Esophagus squamous epithelium (tissue), 5 donors: ENCODE data around the gene QARS1. TPM values are rescaled to one million over a fixed set of nuclear protein-coding genes. Genes with fewer than 3 reads are reported as not detected.

Source experiments
- DNase-seq: peaks from one replicate; lab custom pipeline; 2025; lab: John Stamatoyannopoulos, UW
- H3K27ac ChIP-seq, 4 donors: fragments of 200-600 bp; sonication (generic); one replicate each; pipeline ENCODE4 v1.5.1; 2016 to 2019; ENCODE audit warnings: mild to moderate bottlenecking in 1 of 4
- H3K27me3 ChIP-seq, 4 donors: fragments of 200-600 bp; sonication (generic); 1 replicate in 3 of 4; 2 replicates in 1 of 4; pipeline versions ENCODE4 v1.5.1 to v1.6.0; 2017 to 2021; ENCODE audit warnings: antibody characterized with exemption in 1 of 4
- H3K36me3 ChIP-seq, 3 donors: fragments of 200-600 bp; sonication (generic); one replicate each; pipeline ENCODE4 v1.5.1; 2016 to 2019
- H3K4me1 ChIP-seq, 3 donors: fragments of 200-600 bp; sonication (generic); one replicate each; pipeline ENCODE4 v1.5.1; 2017 to 2019
- H3K4me3 ChIP-seq, 4 donors: fragments of 200-600 bp; sonication (generic); 1 replicate in 3 of 4; 2 replicates in 1 of 4; pipeline ENCODE4 v1.5.1; 2016 to 2019; ENCODE audit warnings: mild to moderate bottlenecking in 2 of 4, moderate library complexity in 1 of 4
- H3K9me3 ChIP-seq, 3 donors: fragments of 200-600 bp; sonication (generic); one replicate each; pipeline ENCODE4 v1.5.1; 2016 to 2019
- CTCF ChIP-seq, 6 experiments: fragments of 450-650 bp in 4 of 6; fragments of 200-600 bp in 2 of 6; sonication (generic) in 2 of 6; IDR thresholded peaks; one replicate each; pipeline ENCODE4 v1.5.1; 2016 to 2019; ENCODE audit warnings: antibody characterized with exemption in 6 of 6, mild to moderate bottlenecking in 4 of 6, moderate library complexity in 4 of 6
- POLR2A ChIP-seq, 4 donors: fragments of 450-650 bp; IDR thresholded peaks; one replicate each; pipeline ENCODE4 v1.6.1; 2017; ENCODE audit warnings: antibody characterized with exemption in 4 of 4, mild to moderate bottlenecking in 4 of 4, moderate library complexity in 3 of 4
- WGBS, 2 donors: methylation state at CpG; one replicate each; pipeline ENCODE4 v1.1.5; 2018; 5-methylcytosine and 5-hydroxymethylcytosine counted together
- intact Hi-C: fragments of 100-400 bp; cut with DNase I; formaldehyde crosslinking; loops from one replicate; pipeline ENCODE4 v1.15.0; 2022
- total RNA-seq, 4 donors: library from RNA; depleted of rRNA; stranded (reverse); fragments of >200 nt; gene quantifications; one replicate each; pipeline ENCODE4 v1.1.0, GENCODE V29; 2016
- donor health status: DM: yes; HTN: yes; CAD: no.

The QARS1 gene
- 100 to 1,000 TPM; 236 to 290 (median 265) TPM for total RNA-seq

- peak within 1 kb of the TSS; percentile 62 to 96 (median 91) for H3K4me3 ChIP-seq
- H3K4me1 ChIP-seq: peaks cover 18 to 30% (median 20%) of the 10 kb centered on the region in 3 donors
- TF ChIP-seq POLR2A (IDR thresholded peaks at IDR 0.05): peak in 2 of 4 donors; percentile 27 to 49
- no peak for TF ChIP-seq CTCF (IDR thresholded peaks at IDR 0.05)
- WGBS, 2 donors: 0 to 3% methylated on average over 6 to 24 of the region's 50 CpGs
- intact Hi-C loops: no loop called here
- peak within 1 kb of the TSS; percentile 84 to 95 (median 88) for H3K27ac ChIP-seq
- no peaks in the 10 kb centered on the region for H3K27me3 ChIP-seq
- H3K9me3 ChIP-seq: no peaks in the 10 kb centered on the region
- peaks cover 29 to 64% (median 46%) of the 10 kb centered on the region in 3 donors for H3K36me3 ChIP-seq
- peak; percentile 60 for DNase-seq
Measured at GRCh38 chr3:49104427-49105291, at the start of gene QARS1. TSS of gene QARS1 (minus strand) at chr3:49104757. CDS start at chr3:49104733, 24 bp downstream.

- TF ChIP-seq CTCF (IDR thresholded peaks at IDR 0.05) (no peak), POLR2A (IDR thresholded peaks at IDR 0.05) (no peak)
Measured at GRCh38 chr3:49153349-49153912, 48.9 kb upstream of the QARS1 start.

GRCh38 chr3:49151610-49152009 lies 47.1 kb upstream of the QARS1 start:
- no peaks in the 10 kb centered on the region for H3K36me3 ChIP-seq
- H3K4me1 ChIP-seq: peaks cover 0 to 15% (median 0%) of the 10 kb centered on the region in 3 donors
- intact Hi-C loops: no loop called here
- H3K27me3 ChIP-seq: no peaks in the 10 kb centered on the region
- no peak for TF ChIP-seq POLR2A (IDR thresholded peaks at IDR 0.05)
- no peak for TF ChIP-seq CTCF (IDR thresholded peaks at IDR 0.05)
- WGBS, 2 donors: 89 to 100% methylated on average over 1 of the region's 2 CpGs
- H3K9me3 ChIP-seq: no peaks in the 10 kb centered on the region
- no peak overlapping the region for H3K4me3 ChIP-seq
- no peak overlapping the region for H3K27ac ChIP-seq
- no peak for DNase-seq

More at GRCh38 chr3:49153349-49153912, 48.9 kb upstream of the QARS1 start:
- no peaks in the 10 kb centered on the region for H3K27me3 ChIP-seq
- H3K4me1 ChIP-seq: peaks cover 0 to 20% (median 0%) of the 10 kb centered on the region in 3 donors
- no peak overlapping the region for H3K4me3 ChIP-seq
- 73 to 76% methylated on average over 3 of the region's 3 CpGs for WGBS, 2 donors
- no peaks in the 10 kb centered on the region for H3K9me3 ChIP-seq
- DNase-seq: no peak
- intact Hi-C loops: no loop called here
- no peak overlapping the region for H3K27ac ChIP-seq
- no peaks in the 10 kb centered on the region for H3K36me3 ChIP-seq

GRCh38 chr3:49148159-49148558 lies 43.6 kb upstream of the QARS1 start:
- Histone ChIP-seq H3K27me3 (no peaks in the 10 kb centered on the region), H3K36me3 (no peaks in the 10 kb centered on the region), H3K4me1 (peaks cover 0 to 15% (median 0%) of the 10 kb centered on the region in 3 donors), H3K27ac (no peak overlapping the region), H3K4me3 (no peak overlapping the region), H3K9me3 (no peaks in the 10 kb centered on the region)
- intact Hi-C loops: no loop called here
- no peak for DNase-seq
- 66 to 72% methylated on average over 5 of the region's 5 CpGs for WGBS, 2 donors
- no peak for TF ChIP-seq CTCF (IDR thresholded peaks at IDR 0.05)
- TF ChIP-seq POLR2A (IDR thresholded peaks at IDR 0.05): no peak

- TF ChIP-seq POLR2A (IDR thresholded peaks at IDR 0.05) (no peak), CTCF (IDR thresholded peaks at IDR 0.05) (no peak)
- H3K27me3 ChIP-seq: no peaks in the 10 kb centered on the region
- WGBS, 2 donors: 51 to 70% methylated on average over 3 of the region's 3 CpGs
- H3K4me1 ChIP-seq: no peaks in the 10 kb centered on the region
- no peaks in the 10 kb centered on the region for H3K36me3 ChIP-seq
- intact Hi-C loops: no loop called here
- no peak overlapping the region for H3K27ac ChIP-seq
- no peaks in the 10 kb centered on the region for H3K9me3 ChIP-seq
- no peak overlapping the region for H3K4me3 ChIP-seq
- no peak for DNase-seq
Measured at GRCh38 chr3:49140080-49140479, 35.5 kb upstream of the QARS1 start.
